ENCODE results near the gene KCTD7.

Gene KCTD7

DNA sequence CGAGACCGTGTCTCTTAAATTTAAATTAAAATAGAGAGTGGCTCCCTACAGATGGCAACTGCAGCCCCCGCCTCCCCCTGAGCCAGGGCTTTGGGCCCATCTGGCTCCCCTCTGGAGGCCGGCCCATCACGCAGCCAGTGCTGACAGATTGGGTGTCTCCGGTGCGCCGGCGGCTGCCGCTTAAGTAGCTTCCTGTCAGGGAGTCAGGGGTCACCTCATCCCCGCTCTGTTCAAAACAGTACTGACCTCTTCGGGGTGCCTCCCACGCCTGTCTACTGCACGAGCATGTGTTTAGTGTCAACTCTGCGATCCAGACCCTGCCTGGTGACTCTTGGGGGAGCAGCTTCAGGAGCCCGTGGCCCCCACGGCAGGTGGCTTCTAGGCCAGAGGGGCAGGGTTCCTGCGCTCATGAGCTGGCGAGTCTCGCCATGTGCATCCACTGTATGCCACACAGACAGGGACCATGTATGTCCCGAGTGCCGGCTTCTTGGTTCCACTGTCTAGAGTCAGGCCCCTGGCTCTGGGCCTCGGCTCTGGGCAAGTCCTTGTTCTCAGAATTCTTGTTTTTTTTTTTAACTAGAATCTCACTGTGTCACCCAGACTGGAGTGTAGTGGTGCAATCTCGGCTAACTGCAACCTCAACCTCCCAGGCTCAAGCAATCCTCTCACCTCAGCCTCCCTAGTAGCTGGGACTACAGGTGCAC lies 36.1 kb downstream of the KCTD7 start (continued):
- TF ChIP-seq ARNTL (CRISPR knock-in tag; IDR thresholded peaks at IDR 0.05; ENCODE audit: borderline replicate concordance, low read depth) (no peak), ZNF70 (CRISPR knock-in tag; IDR thresholded peaks at IDR 0.05) (no peak), ZNF8 (CRISPR knock-in tag; IDR thresholded peaks at IDR 0.05) (no peak), GLIS3 (CRISPR knock-in tag; IDR thresholded peaks at IDR 0.05) (no peak), RARB (CRISPR knock-in tag; IDR thresholded peaks at IDR 0.05) (no peak)

- ATAC-seq, result peak; percentile 18; the same call in 2 of the 3 replicates
- TF ChIP-seq RARB (CRISPR knock-in tag; IDR thresholded peaks at IDR 0.05), result no peak
- TF ChIP-seq SNAI2 (CRISPR knock-in tag; IDR thresholded peaks at IDR 0.05), result no peak
- TF ChIP-seq ZC3H10 (CRISPR knock-in tag; IDR thresholded peaks at IDR 0.05), result no peak
- no peak for TF ChIP-seq ARNTL (CRISPR knock-in tag; IDR thresholded peaks at IDR 0.05; ENCODE audit: borderline replicate concordance, low read depth)
These were observed 37.8 kb downstream of the KCTD7 start for GRCh38 chr7:66666313-66666952.

DNA sequence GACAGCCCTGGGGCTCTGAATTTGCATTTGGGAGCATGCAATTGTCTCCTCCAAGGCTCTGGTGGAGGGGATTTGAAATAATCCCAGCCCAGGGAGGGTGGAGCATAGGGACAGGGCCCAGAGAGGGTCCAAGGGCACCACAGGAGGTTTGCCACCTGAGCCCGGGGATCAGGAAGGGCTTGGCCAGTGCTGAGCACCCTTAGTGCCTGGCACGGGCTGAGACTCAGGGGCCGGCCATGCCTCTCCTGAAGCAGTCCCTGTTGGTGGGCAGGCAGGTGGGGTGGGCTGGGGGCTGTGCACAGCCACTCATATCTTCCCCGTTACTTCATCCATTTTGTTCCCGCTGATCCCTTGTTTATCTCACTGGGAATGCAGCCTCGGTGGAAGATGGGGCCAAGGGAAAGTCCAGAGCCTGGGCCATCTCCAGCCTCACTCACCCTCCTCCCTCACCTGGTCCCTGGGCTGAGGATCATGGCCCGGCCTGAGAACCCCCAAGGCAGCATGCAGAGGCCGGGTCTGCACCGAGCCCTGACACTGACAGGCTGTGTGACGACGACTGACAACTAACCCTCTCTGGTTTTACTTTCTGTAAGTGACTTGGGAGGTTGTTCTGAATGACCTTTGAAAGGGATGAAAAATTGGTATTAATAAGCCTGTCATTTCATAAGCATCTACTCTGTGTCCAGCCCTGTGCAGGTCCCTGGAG lies 38.5 kb downstream of the KCTD7 start:
- ATAC-seq, result no peak
- TF ChIP-seq, protein P1, sequence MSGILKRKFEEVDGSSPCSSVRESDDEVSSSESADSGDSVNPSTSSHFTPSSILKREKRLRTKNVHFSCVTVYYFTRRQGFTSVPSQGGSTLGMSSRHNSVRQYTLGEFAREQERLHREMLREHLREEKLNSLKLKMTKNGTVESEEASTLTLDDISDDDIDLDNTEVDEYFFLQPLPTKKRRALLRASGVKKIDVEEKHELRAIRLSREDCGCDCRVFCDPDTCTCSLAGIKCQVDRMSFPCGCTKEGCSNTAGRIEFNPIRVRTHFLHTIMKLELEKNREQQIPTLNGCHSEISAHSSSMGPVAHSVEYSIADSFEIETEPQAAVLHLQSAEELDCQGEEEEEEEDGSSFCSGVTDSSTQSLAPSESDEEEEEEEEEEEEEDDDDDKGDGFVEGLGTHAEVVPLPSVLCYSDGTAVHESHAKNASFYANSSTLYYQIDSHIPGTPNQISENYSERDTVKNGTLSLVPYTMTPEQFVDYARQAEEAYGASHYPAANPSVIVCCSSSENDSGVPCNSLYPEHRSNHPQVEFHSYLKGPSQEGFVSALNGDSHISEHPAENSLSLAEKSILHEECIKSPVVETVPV (CRISPR knock-in tag; IDR thresholded peaks at IDR 0.05), result no peak
- TF ChIP-seq, protein P2, sequence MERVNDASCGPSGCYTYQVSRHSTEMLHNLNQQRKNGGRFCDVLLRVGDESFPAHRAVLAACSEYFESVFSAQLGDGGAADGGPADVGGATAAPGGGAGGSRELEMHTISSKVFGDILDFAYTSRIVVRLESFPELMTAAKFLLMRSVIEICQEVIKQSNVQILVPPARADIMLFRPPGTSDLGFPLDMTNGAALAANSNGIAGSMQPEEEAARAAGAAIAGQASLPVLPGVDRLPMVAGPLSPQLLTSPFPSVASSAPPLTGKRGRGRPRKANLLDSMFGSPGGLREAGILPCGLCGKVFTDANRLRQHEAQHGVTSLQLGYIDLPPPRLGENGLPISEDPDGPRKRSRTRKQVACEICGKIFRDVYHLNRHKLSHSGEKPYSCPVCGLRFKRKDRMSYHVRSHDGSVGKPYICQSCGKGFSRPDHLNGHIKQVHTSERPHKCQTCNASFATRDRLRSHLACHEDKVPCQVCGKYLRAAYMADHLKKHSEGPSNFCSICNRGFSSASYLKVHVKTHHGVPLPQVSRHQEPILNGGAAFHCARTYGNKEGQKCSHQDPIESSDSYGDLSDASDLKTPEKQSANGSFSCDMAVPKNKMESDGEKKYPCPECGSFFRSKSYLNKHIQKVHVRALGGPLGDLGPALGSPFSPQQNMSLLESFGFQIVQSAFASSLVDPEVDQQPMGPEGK (CRISPR knock-in tag; IDR thresholded peaks at IDR 0.05; ENCODE audit: borderline replicate concordance), result no peak
- TF ChIP-seq GLIS3 (CRISPR knock-in tag; IDR thresholded peaks at IDR 0.05), result no peak
- no peak for TF ChIP-seq BACH2 (CRISPR knock-in tag; IDR thresholded peaks at IDR 0.05; ENCODE audit: borderline replicate concordance)
- TF ChIP-seq CREB5 (CRISPR knock-in tag; IDR thresholded peaks at IDR 0.05; ENCODE audit: low read depth), result no peak
- TF ChIP-seq ZNF70 (CRISPR knock-in tag; IDR thresholded peaks at IDR 0.05), result no peak
- TF ChIP-seq SNAI2 (CRISPR knock-in tag; IDR thresholded peaks at IDR 0.05), result no peak
- TF ChIP-seq PPARA (CRISPR knock-in tag; IDR thresholded peaks at IDR 0.05; ENCODE audit: borderline replicate concordance), result no peak
- no peak for TF ChIP-seq ZNF565 (CRISPR knock-in tag; conservative IDR thresholded peaks at IDR 0.05; ENCODE audit: low read depth)
- TF ChIP-seq RARB (CRISPR knock-in tag; IDR thresholded peaks at IDR 0.05), result no peak

GRCh38 chr7:66668112-66668511 lies 39.4 kb downstream of the KCTD7 start:
- no peak for ATAC-seq
- no peak for TF ChIP-seq OSR1 (CRISPR knock-in tag; IDR thresholded peaks at IDR 0.05)
- TF ChIP-seq ZNF8 (CRISPR knock-in tag; IDR thresholded peaks at IDR 0.05), result no peak
- no peak for TF ChIP-seq CSDC2 (CRISPR knock-in tag; IDR thresholded peaks at IDR 0.05)
- TF ChIP-seq ZFP3 (CRISPR knock-in tag; IDR thresholded peaks at IDR 0.05), result no peak
- TF ChIP-seq, protein P3, sequence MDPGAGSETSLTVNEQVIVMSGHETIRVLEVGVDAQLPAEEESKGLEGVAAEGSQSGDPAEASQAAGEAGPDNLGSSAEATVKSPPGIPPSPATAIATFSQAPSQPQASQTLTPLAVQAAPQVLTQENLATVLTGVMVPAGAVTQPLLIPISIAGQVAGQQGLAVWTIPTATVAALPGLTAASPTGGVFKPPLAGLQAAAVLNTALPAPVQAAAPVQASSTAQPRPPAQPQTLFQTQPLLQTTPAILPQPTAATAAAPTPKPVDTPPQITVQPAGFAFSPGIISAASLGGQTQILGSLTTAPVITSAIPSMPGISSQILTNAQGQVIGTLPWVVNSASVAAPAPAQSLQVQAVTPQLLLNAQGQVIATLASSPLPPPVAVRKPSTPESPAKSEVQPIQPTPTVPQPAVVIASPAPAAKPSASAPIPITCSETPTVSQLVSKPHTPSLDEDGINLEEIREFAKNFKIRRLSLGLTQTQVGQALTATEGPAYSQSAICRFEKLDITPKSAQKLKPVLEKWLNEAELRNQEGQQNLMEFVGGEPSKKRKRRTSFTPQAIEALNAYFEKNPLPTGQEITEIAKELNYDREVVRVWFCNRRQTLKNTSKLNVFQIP (CRISPR knock-in tag; IDR thresholded peaks at IDR 0.05; ENCODE audit: borderline replicate concordance, low read depth), result no peak
- TF ChIP-seq BACH2 (CRISPR knock-in tag; IDR thresholded peaks at IDR 0.05; ENCODE audit: borderline replicate concordance), result no peak
- TF ChIP-seq ZC3H10 (CRISPR knock-in tag; IDR thresholded peaks at IDR 0.05), result no peak
- TF ChIP-seq, protein P4, sequence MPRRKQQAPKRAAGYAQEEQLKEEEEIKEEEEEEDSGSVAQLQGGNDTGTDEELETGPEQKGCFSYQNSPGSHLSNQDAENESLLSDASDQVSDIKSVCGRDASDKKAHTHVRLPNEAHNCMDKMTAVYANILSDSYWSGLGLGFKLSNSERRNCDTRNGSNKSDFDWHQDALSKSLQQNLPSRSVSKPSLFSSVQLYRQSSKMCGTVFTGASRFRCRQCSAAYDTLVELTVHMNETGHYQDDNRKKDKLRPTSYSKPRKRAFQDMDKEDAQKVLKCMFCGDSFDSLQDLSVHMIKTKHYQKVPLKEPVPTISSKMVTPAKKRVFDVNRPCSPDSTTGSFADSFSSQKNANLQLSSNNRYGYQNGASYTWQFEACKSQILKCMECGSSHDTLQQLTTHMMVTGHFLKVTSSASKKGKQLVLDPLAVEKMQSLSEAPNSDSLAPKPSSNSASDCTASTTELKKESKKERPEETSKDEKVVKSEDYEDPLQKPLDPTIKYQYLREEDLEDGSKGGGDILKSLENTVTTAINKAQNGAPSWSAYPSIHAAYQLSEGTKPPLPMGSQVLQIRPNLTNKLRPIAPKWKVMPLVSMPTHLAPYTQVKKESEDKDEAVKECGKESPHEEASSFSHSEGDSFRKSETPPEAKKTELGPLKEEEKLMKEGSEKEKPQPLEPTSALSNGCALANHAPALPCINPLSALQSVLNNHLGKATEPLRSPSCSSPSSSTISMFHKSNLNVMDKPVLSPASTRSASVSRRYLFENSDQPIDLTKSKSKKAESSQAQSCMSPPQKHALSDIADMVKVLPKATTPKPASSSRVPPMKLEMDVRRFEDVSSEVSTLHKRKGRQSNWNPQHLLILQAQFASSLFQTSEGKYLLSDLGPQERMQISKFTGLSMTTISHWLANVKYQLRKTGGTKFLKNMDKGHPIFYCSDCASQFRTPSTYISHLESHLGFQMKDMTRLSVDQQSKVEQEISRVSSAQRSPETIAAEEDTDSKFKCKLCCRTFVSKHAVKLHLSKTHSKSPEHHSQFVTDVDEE (CRISPR knock-in tag; IDR thresholded peaks at IDR 0.05), result no peak
- TF ChIP-seq, protein P2 (CRISPR knock-in tag; IDR thresholded peaks at IDR 0.05; ENCODE audit: borderline replicate concordance), result no peak
- TF ChIP-seq PPARA (CRISPR knock-in tag; IDR thresholded peaks at IDR 0.05; ENCODE audit: borderline replicate concordance), result no peak
- no peak for TF ChIP-seq RARB (CRISPR knock-in tag; IDR thresholded peaks at IDR 0.05)
- no peak for TF ChIP-seq TCF4 (CRISPR knock-in tag; IDR thresholded peaks at IDR 0.05; ENCODE audit: borderline replicate concordance)
- no peak for TF ChIP-seq ZFP30 (CRISPR knock-in tag; IDR thresholded peaks at IDR 0.05)
- no peak for TF ChIP-seq ESRRG (CRISPR knock-in tag; IDR thresholded peaks at IDR 0.05)
- no peak for TF ChIP-seq ARNTL (CRISPR knock-in tag; IDR thresholded peaks at IDR 0.05; ENCODE audit: borderline replicate concordance, low read depth)
- TF ChIP-seq SNAI2 (CRISPR knock-in tag; IDR thresholded peaks at IDR 0.05), result no peak

All from SK-N-SH treated with all-trans-retinoic acid at 6 μM for 48 hours (cell line).